Activated CD4-positive, alpha-beta T cell treated with anti-CD3 and anti-CD28 coated beads, Interleukin-2, amount 50 U/mL, for 16 hours (primary cell): ENCODE measurements around the gene ARRB1.
"Not testable (repeated sequence)": the region's sequence is repeated elsewhere in the genome, so short reads cannot be mapped to it uniquely, and the experiment has no call there.

ENCODE experiments used
- DNase-seq: peaks from one replicate; pipeline ENCODE4 v3.0.0-alpha.2; 2020

Gene ARRB1

GRCh38 chr11:75371949-75372876 lies 20.8 kb upstream of the ARRB1 start:
- no peak for DNase-seq

- no peak for DNase-seq
Measured at GRCh38 chr11:75369560-75370255, 18.2 kb upstream of the ARRB1 start.

GRCh38 chr11:75366826-75367225 lies 15.4 kb upstream of the ARRB1 start:
- not testable (repeated sequence) for DNase-seq

GRCh38 chr11:75365711-75366181 lies 14.3 kb upstream of the ARRB1 start:
- no peak for DNase-seq

- not testable (repeated sequence) for DNase-seq
Measured at GRCh38 chr11:75362285-75362684, 10.8 kb upstream of the ARRB1 start.

GRCh38 chr11:75356613-75357012 lies 5.2 kb upstream of the ARRB1 start:
- no peak for DNase-seq

- DNase-seq = no peak
Measured at GRCh38 chr11:75355051-75355450, 3.6 kb upstream of the ARRB1 start.

- no peak for DNase-seq
Measured at GRCh38 chr11:75352588-75353206, 1.2 kb upstream of the ARRB1 start.

GRCh38 chr11:75351791-75352587 lies 528 bp upstream of the ARRB1 start:
- peak; percentile 42 for DNase-seq

- DNase-seq = peak; percentile 31
Measured at GRCh38 chr11:75350743-75351540, 519 bp downstream of the ARRB1 start.

- DNase-seq = no peak
Measured at GRCh38 chr11:75350122-75350742, 1.2 kb downstream of the ARRB1 start.

GRCh38 chr11:75349521-75350116 lies 1.8 kb downstream of the ARRB1 start:
- DNase-seq = no peak

- no peak for DNase-seq
Measured at GRCh38 chr11:75347781-75348566, 3.5 kb downstream of the ARRB1 start.

GRCh38 chr11:75346912-75347647 lies 4.4 kb downstream of the ARRB1 start:
- no peak for DNase-seq

- DNase-seq = no peak
Measured at GRCh38 chr11:75346296-75346695, 5.2 kb downstream of the ARRB1 start.

GRCh38 chr11:75345455-75346160 lies 5.9 kb downstream of the ARRB1 start:
- no peak for DNase-seq

GRCh38 chr11:75344761-75345454 lies 6.6 kb downstream of the ARRB1 start:
- no peak for DNase-seq

- DNase-seq = no peak
Measured at GRCh38 chr11:75344186-75344585, 7.3 kb downstream of the ARRB1 start.
